Muscle of back (tissue), 13 donors: Measurements from ENCODE around the gene ALG2. TPM values are rescaled to one million over a fixed set of nuclear protein-coding genes. Genes with fewer than 3 reads are reported as not detected.
A peak's percentile ranks its signal among the peaks of the same experiment; 100 is the strongest.

Source experiments
- DNase-seq, 3 donors: peaks; one replicate each; pipeline versions ENCODE4 v3.0.0 to v3.0.0-alpha.2; 2013
- long read RNA-seq, 9 donors: transcript quantifications; one replicate each; lab custom pipeline, GENCODE V29; 2026
- polyA plus RNA-seq, 10 donors: library from polyadenylated mRNA; unstranded; fragments of 120-200 nt; gene quantifications; one replicate each; pipeline ENCODE4 v1.2.1, GENCODE V29; 2013; ENCODE audit not compliant: insufficient read length in 10 of 10

The ALG2 gene
- 10 to 100 TPM; 16.6 to 25.2 (median 20.3) TPM for polyA plus RNA-seq
- long read RNA-seq, donor 1, transcript ALG2-203 (2 exons, 1,880 nt), result major isoform, 15 of 16 reads
- long read RNA-seq, donor 1, partial matches to known transcripts, result 0 of 16 reads
- long read RNA-seq, donor 1, other reads (novel, unspliced or antisense), result 0 of 16 reads
- long read RNA-seq, donor 2, partial matches to known transcripts, result 0 of 3 reads
- long read RNA-seq, donor 2, other reads (novel, unspliced or antisense), result 0 of 3 reads
- long read RNA-seq, donor 3, result 0 reads
- long read RNA-seq, donor 4, transcript ALG2-203 (2 exons, 1,880 nt), result major isoform, 16 of 16 reads
- long read RNA-seq, donor 4, partial matches to known transcripts, result 0 of 16 reads
- long read RNA-seq, donor 4, other reads (novel, unspliced or antisense), result 0 of 16 reads
- long read RNA-seq, donor 5, transcript ALG2-203 (2 exons, 1,880 nt), result major isoform, 10 of 12 reads
- long read RNA-seq, donor 5, partial matches to known transcripts, result 0 of 12 reads
- long read RNA-seq, donor 5, other reads (novel, unspliced or antisense), result 0 of 12 reads
- long read RNA-seq, donor 6, transcript ALG2-203 (2 exons, 1,880 nt), result major isoform, 13 of 13 reads
- long read RNA-seq, donor 6, partial matches to known transcripts, result 0 of 13 reads
- long read RNA-seq, donor 6, other reads (novel, unspliced or antisense), result 0 of 13 reads
- long read RNA-seq, donor 7, transcript ALG2-203 (2 exons, 1,880 nt), result major isoform, 8 of 8 reads
- long read RNA-seq, donor 7, partial matches to known transcripts, result 0 of 8 reads
- long read RNA-seq, donor 7, other reads (novel, unspliced or antisense), result 0 of 8 reads
- long read RNA-seq, donor 8, transcript ALG2-203 (2 exons, 1,880 nt), result major isoform, 12 of 13 reads
- long read RNA-seq, donor 8, partial matches to known transcripts, result 0 of 13 reads
- long read RNA-seq, donor 8, other reads (novel, unspliced or antisense), result 0 of 13 reads
- long read RNA-seq, donor 9, partial matches to known transcripts, result 0 of 3 reads
- long read RNA-seq, donor 9, other reads (novel, unspliced or antisense), result 0 of 3 reads

GRCh38 chr9:99221621-99222415 lies at the start of gene ALG2, which contains the start of gene SEC61B:
Gene ALG2, minus strand, starts transcription at chr9:99221942. Its CDS starts 48 bp downstream, at chr9:99221894.
Gene SEC61B, plus strand, starts transcription at chr9:99222282. Its CDS starts 82 bp downstream, at chr9:99222364.
- DNase-seq, result peak; percentile 96 to 99 (median 97)

DNA sequence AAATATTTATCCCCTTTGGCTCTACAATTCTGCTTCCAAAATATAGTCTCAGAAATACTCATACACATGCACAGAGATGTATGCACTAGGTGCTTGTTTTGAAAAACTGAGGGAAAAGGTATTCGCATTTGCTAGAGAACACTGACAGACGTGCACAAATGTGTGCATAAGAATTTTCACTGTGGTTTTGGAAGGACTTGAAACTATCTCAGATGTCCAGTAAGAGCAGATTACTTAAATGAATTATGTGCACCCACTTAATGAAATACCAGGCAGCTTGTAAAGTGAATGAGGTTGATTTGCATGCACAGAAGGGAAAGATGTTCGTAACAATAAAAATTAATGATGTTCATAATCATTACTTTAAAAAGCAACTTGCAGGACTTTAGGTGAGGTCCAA lies 48.7 kb upstream of the ALG2 start:
- DNase-seq, result no peak

- DNase-seq, result peak in 1 of 3 donors; percentile 68
Measured at GRCh38 chr9:99269416-99269815, 47.7 kb upstream of the ALG2 start.

DNA sequence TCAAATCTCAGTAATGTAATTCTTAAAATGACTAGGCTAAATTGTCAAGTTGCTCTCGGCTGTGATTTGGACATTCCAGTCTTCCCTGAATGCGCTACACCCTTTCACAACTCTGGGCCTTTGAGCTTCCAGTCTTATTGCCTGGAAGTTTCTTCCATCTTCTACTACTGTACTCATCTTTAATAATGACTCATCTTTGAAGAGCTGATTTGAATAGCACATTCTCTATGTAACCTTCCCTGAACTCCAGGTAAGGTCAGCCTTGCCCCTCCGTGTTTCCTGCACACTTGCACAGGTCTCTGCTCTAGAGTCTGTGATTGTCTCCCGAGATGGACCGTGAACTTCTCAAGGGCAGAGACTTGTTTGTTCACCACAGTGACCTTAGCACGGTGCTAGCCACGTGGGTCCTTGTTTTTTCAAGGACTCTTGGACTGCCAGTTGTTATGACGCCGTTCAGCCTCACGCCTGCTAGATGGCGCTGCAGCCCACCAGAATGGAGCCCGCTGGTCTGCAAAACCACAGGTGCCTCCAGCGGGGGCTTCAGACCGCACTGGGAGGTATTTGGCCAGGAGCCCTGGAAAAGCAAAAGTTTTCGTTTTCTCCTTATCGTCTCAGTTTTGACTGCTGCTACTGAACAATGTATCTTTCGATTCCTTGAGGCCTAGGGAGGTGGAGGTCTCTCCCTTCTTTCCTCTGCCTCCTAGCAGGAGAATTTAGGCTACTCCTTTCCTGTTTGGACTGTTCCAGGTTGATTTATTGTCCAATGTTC lies 44.7 kb upstream of the ALG2 start:
- DNase-seq, result peak; percentile 58 to 79 (median 62)

GRCh38 chr9:99265691-99266090 lies 43.9 kb upstream of the ALG2 start:
- DNase-seq, result no peak

DNA sequence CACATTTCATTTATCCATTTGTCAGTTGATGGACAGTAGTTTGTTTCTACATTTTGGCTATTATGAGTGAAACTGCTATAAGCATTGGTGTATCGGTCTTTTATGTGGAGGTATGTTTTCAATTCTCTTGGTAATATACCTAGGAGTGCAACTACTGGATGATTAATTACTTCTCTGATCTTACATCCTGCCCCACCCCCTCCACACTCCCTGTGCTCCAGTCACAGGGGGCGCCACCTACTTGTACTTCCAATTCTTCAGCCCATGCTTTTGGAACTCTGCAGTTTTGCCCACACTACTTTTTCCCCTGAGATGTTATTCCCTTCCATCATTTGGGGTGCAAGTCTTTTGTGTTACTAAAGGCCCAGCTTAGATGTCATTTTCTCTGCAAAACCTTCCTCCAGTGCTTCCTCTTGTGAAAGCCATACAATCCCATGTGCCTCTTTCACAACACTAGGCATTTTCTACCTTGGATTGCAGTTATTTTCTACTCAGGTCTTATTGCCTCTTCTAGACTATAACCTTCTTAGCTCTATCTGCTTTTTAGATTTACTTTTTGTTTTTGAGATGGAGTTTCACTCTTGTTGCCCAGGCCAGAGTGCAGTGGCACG lies 42.4 kb upstream of the ALG2 start:
- DNase-seq, result no peak

DNA sequence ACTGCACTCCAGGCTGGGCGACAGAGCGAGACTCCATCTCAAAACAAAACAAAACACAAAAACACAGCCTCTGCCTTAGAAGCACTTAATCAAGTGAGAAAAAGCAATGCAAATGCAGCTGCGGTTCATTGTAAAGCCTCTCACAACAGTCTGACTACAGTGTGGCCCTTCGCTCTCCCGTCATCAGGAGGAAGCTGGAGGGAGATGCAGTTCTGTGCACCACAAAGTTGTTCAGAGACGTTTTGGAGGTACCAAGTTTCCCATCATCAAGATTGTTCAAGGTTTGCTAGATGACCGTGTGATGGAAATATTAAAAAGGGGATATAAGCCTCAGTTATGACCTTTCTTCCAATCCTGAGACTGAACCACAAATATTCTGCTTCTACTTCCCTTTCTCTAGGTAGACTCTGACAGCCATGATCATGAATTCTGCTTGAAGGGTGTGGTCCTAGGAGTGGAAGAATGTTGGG lies 41.2 kb upstream of the ALG2 start:
- DNase-seq, result no peak

DNA sequence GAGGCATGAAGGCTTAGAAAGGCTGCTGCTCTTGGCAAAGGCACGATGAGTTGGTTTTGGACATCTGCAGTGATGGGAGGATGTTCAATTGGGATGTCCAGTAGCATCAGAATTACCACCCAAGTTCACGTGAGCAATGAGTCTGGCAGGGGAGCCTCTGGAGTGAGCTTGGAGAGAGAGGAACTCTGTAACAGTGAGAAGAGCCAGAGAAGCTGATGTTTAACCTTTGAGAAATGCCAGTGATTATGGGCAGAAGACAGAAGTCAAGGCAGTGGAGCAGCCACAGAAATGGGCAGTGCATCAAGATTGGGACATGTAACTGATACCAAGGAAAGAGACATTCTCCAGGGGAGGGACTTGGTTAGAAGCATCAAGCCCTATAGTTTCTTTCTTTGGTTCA lies 40.2 kb upstream of the ALG2 start:
- no peak for DNase-seq

GRCh38 chr9:99259231-99259918 lies 37.6 kb upstream of the ALG2 start:
- DNase-seq, result peak; percentile 68 to 84 (median 75)

- peak; percentile 43 to 58 (median 47) for DNase-seq
Measured at GRCh38 chr9:99257723-99258389, 36.1 kb upstream of the ALG2 start.

GRCh38 chr9:99255651-99256050 lies 33.9 kb upstream of the ALG2 start:
- no peak for DNase-seq

- DNase-seq, result no peak
Measured at GRCh38 chr9:99253772-99254431, 32.2 kb upstream of the ALG2 start.

GRCh38 chr9:99253134-99253533 lies 31.4 kb upstream of the ALG2 start:
- no peak for DNase-seq

DNA sequence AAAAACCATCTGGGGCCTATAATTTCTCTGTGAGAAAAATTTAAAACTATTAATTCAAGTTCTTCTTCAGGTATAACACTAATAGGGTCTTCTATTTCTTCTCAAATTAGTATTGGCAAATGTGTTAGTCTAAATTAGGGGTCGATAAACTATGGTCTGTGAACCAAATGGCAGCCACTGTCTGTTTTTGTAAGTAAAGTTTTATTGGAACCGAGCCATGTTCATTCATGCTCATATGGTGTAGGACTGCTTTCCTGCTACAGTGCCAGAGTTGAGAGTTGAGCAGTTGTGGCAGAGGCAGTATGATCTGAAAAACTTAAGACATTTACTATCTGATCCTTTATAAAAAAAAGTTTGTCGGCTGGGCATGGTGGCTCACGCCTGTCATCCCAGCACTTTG lies 29.4 kb upstream of the ALG2 start:
- no peak for DNase-seq

DNA sequence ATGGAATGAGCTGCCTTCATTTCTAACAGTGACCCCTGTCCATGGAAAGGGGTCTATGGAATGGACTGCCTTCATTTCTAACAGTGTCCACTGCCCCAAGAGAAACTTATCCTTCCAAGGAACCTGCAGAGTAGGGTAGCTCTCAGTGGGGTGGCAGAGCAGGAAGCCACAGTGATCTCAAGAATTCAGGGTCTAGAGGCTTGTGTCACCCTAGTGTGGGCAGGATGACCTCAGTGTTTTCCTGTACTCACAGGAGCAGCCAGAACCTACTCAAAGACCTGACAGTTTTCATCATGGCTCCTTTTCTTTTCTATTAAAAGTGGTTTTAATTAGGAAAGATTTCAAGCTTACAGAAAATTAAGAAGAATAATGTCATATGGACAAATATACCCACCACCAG lies 27.9 kb upstream of the ALG2 start:
- DNase-seq, result no peak

- DNase-seq, result no peak
Measured at GRCh38 chr9:99244344-99245260, 22.9 kb upstream of the ALG2 start.

DNA sequence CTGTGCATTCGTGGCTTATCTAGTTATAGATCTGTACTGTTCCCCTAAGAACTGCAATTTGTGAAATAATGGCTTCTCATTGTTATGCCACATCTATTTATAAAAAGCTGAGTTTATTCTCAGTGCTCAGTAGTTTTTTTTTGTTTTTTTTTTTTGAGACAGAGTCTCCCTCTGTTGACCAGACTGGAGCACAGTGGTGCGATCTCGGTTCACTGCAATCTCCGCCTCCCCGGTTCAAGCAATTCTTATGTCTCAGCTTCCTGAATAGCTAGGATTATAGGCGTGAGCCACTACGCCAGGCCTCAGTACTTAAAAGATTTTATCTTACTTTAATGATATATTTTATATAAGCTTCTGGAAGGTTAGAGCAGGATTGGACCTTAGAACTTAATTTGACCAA lies 19.4 kb upstream of the ALG2 start:
- DNase-seq, result no peak
